ENCODE results near the gene ZNF581. TPM values are rescaled to one million over a fixed set of nuclear protein-coding genes. Genes with fewer than 3 reads are reported as not detected.
A peak's percentile ranks its signal among the peaks of the same experiment; 100 is the strongest.

The ZNF581 gene
- total RNA-seq, 1 experiment from 2014 or later, result 39.0 TPM

DNA sequence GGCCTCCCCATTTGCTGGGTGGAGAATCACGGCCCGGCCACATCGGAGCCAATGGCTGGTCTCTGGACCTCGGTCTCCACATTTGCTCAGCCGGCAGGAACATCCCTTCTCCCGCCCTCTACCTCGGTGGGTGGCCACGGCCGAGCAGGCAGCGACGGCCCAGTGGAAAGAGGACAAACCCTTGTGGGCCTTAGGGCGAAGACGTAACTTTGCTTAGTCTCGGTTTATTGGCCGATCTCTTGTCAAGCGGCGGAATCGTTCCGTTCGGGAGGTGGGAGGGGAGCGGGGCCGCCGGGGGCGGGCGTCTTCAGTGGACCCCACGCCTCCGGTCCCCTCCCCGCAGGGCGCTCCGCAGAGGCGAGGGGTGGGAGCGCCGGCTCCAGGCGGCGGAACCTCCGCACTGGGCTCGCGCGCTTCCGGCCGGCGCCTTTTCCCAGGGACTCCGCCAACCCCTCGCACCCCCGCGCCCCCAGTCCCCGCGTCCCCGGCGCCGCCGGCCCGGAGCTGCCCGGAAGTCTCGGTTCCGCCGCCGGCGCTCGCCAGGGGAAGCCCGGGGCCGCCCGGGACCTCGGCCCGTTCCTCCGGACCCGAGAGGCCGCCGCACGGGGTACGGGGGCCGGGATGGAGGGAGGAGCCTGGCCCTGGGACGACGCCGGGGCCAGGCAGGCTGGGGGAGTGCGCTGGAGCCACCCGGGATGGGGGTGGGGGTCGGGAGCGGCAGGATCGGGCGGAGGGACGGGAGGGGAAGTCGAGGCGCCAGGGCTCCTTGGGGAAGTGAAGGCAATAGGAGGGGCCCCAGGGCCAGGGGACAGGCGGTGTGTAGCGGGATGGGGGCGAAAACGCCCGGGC, 2.6 kb upstream of the ZNF581 start, which contains the start of gene ZNF580:
Gene ZNF580, plus strand, starts transcription at position 426 of the 849 bp plus-strand sequence. CDS start 1,507 bp downstream, outside the sequence.
- Histone ChIP-seq H3K36me3 (ENCODE audit: control insufficient read depth, insufficient read depth, low read length) (peaks cover 13% of the 10 kb centered on the region), H3K9me3 (ENCODE audit: control insufficient read depth, insufficient read depth, low read depth, low read length) (no peaks in the 10 kb centered on the region), H3K4me1 (ENCODE audit: control insufficient read depth, insufficient read depth, low read length) (peaks cover 43% of the 10 kb centered on the region), H3K27ac (ENCODE audit: low read length) (peak within 1 kb of the TSS; percentile 92), H3K27me3 (ENCODE audit: control insufficient read depth, insufficient read depth, low read length) (no peaks in the 10 kb centered on the region), H3K4me3 (ENCODE audit: low read depth in 2 of 2, low read length in 2 of 2) (peak within 1 kb of the TSS; percentile 63 to 93)
- no peak; the same call in 1 of the 2 replicates for TF ChIP-seq POLR2AphosphoS5 (IDR thresholded peaks at IDR 0.05; ENCODE audit: low read depth, low read length)
- 0 out of 4 replicates have a peak, but pooled peaks of 1 of the 2 experiments have one; percentile 28 for TF ChIP-seq REST (IDR thresholded peaks at IDR 0.05; ENCODE audit: insufficient read depth in 1 of 2, low read depth in 2 of 2, low read length in 1 of 2)
- TF ChIP-seq SIN3A (IDR thresholded peaks at IDR 0.05; ENCODE audit: borderline replicate concordance, insufficient read depth, low read depth, low read length), result 0 out of 2 replicates have a peak, but pooled peaks have one; percentile 30
- TF ChIP-seq, protein P1, sequence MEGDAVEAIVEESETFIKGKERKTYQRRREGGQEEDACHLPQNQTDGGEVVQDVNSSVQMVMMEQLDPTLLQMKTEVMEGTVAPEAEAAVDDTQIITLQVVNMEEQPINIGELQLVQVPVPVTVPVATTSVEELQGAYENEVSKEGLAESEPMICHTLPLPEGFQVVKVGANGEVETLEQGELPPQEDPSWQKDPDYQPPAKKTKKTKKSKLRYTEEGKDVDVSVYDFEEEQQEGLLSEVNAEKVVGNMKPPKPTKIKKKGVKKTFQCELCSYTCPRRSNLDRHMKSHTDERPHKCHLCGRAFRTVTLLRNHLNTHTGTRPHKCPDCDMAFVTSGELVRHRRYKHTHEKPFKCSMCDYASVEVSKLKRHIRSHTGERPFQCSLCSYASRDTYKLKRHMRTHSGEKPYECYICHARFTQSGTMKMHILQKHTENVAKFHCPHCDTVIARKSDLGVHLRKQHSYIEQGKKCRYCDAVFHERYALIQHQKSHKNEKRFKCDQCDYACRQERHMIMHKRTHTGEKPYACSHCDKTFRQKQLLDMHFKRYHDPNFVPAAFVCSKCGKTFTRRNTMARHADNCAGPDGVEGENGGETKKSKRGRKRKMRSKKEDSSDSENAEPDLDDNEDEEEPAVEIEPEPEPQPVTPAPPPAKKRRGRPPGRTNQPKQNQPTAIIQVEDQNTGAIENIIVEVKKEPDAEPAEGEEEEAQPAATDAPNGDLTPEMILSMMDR (IDR thresholded peaks at IDR 0.05), result no peak
- TF ChIP-seq TCF7L2 (IDR thresholded peaks at IDR 0.05; ENCODE audit: low read depth, low read length), result no peak
- ATAC-seq (peak; percentile 71), DNase-seq (ENCODE audit: low read depth, low spot score) (no peak)
- ChIA-PET CTCF (no interaction called here), POLR2A (no interaction called here)
- in situ Hi-C loops (cut with HindIII; ENCODE audit: low pct_unique_long_range_greater_than_20kb, low sequenced_read_pairs), result no loop called here
- BruUV-seq (replicated peaks), result no TSS peak
- intact Hi-C loops (cut with micrococcal nuclease; ENCODE audit: unreplicated experiment), result no loop called here

DNA sequence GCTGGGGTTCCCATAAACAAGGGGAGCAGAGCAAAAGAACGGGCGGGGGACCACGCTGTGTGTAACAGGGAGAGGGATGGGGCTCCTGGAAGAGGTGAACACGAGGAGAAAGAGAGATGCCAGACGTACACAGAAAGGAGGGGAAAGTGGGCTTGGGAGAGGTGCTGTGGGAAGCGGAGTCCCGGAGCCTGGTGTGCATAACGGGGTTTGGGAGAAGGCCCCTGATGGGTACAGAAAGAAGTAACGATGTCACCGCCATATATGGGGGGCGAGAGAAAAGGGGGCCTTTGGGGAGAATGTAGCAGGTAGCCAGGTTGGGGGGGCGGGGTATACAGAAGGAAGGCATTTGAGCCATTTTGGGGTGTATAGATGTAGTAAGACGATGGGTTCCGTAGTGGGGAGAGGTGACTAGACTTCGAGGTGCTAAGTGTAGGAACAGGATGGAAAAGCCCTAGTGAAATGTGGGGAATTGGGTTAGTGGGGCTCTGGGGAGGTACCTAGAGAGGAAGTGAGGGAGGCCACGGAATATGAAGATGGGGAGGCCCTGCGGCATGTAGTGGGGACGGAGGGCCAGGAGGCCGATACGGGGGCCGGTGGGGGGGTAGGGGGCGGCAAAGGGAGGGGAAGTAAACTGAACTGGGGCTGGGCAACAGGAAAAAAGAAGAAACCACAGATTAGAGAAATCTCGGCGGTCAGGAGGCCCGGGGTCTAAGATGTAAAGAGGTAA, 1.9 kb upstream of the ZNF581 start:
- Histone ChIP-seq H3K4me1 (ENCODE audit: control insufficient read depth, insufficient read depth, low read length) (peaks cover 36% of the 10 kb centered on the region), H3K4me3 (ENCODE audit: low read depth in 2 of 2, low read length in 2 of 2) (peak overlapping the region; percentile 63 to 93), H3K27me3 (ENCODE audit: control insufficient read depth, insufficient read depth, low read length) (no peaks in the 10 kb centered on the region), H3K9me3 (ENCODE audit: control insufficient read depth, insufficient read depth, low read depth, low read length) (no peaks in the 10 kb centered on the region), H3K27ac (ENCODE audit: low read length) (peak overlapping the region; percentile 92), H3K36me3 (ENCODE audit: control insufficient read depth, insufficient read depth, low read length) (peaks cover 13% of the 10 kb centered on the region)
- in situ Hi-C loops (cut with HindIII; ENCODE audit: low pct_unique_long_range_greater_than_20kb, low sequenced_read_pairs) (no loop called here), intact Hi-C loops (cut with micrococcal nuclease; ENCODE audit: unreplicated experiment) (no loop called here)
- ChIA-PET POLR2A (no interaction called here), CTCF (no interaction called here)
- DNase-seq (ENCODE audit: low read depth, low spot score) (no peak), ATAC-seq (peak; percentile 13)
- no peak for TF ChIP-seq SIN3A (IDR thresholded peaks at IDR 0.05; ENCODE audit: borderline replicate concordance, insufficient read depth, low read depth, low read length)
- 0 out of 2 replicates have a peak, but pooled peaks have one; percentile 44 for TF ChIP-seq POLR2AphosphoS5 (IDR thresholded peaks at IDR 0.05; ENCODE audit: low read depth, low read length)
- no TSS peak for BruUV-seq (replicated peaks)
